Left lung (tissue), 10 donors: ENCODE measurements around the gene SECTM1. TPM values are rescaled to one million over a fixed set of nuclear protein-coding genes. Genes with fewer than 3 reads are reported as not detected.

Experiments
- ATAC-seq: fragments of 200-7000 bp; cut with Tn5 transposase; one replicate; pipeline ENCODE4 v1.9.1; 2020; ENCODE audit warnings: moderate library complexity
- DNase-seq, 4 donors: peaks; one replicate each; pipeline ENCODE4 v3.0.0-alpha.2; 2013 to 2020
- H3K27ac ChIP-seq, 2 donors: fragments of 200-600 bp; sonication (generic) in 1 of 2; one replicate each; pipeline versions ENCODE4 v1.5.0 to v1.8.0; 2020 to 2021
- H3K27me3 ChIP-seq, 2 donors: fragments of 200-600 bp; sonication (generic) in 1 of 2; one replicate each; pipeline versions ENCODE4 v1.5.0 to v1.8.0; 2020 to 2021
- H3K36me3 ChIP-seq, 2 donors: fragments of 200-600 bp; sonication (generic) in 1 of 2; one replicate each; pipeline versions ENCODE4 v1.5.0 to v1.8.0; 2020 to 2021
- H3K4me1 ChIP-seq, 2 donors: fragments of 200-600 bp; one replicate each; pipeline ENCODE4 v1.8.0; 2021
- H3K4me3 ChIP-seq, 2 donors: fragments of 200-600 bp; sonication (generic) in 1 of 2; one replicate each; pipeline versions ENCODE4 v1.5.0 to v1.8.0; 2020 to 2021; ENCODE audit warnings: mild to moderate bottlenecking in 1 of 2
- H3K9me3 ChIP-seq, 2 donors: fragments of 200-600 bp; sonication (generic) in 1 of 2; one replicate each; pipeline versions ENCODE4 v1.5.0 to v1.8.0; 2020 to 2021
- intact Hi-C, 2 donors: fragments of 100-400 bp; cut with DNase I; formaldehyde crosslinking; loops; one replicate each; pipeline versions ENCODE4 v1.11.2 to v1.14.2; 2022
- polyA plus RNA-seq, 6 donors: library from polyadenylated mRNA; unstranded; fragments of 120-200 nt; gene quantifications; one replicate each; pipeline ENCODE4 v1.2.1, GENCODE V29; 2013; ENCODE audit not compliant: insufficient read length in 6 of 6
- total RNA-seq, 2 donors: library from RNA; stranded (reverse); fragmentation: NEBNext Ultra II Directional; extraction: Animal tissue kit (Norgen Biotek cat#: 25700); gene quantifications; one replicate each; pipeline ENCODE4 v1.2.1, GENCODE V29; 2021
- TF ChIP-seq, protein P1 (sequence below), 2 donors: fragments of 200-600 bp; sonication (generic) in 1 of 2; IDR thresholded peaks; one replicate each; pipeline versions ENCODE4 v1.5.0 to v1.8.0; 2021; ENCODE audit warnings: antibody characterized with exemption in 2 of 2
- donor health status: DM: no; HTN: yes; CAD: no.
- donor health status: DM: no; HTN: no; CAD: no.

The SECTM1 gene
- total and polyA plus RNA-seq, 8 donors = 1.9 to 36.8 (median 2.7) TPM

DNA sequence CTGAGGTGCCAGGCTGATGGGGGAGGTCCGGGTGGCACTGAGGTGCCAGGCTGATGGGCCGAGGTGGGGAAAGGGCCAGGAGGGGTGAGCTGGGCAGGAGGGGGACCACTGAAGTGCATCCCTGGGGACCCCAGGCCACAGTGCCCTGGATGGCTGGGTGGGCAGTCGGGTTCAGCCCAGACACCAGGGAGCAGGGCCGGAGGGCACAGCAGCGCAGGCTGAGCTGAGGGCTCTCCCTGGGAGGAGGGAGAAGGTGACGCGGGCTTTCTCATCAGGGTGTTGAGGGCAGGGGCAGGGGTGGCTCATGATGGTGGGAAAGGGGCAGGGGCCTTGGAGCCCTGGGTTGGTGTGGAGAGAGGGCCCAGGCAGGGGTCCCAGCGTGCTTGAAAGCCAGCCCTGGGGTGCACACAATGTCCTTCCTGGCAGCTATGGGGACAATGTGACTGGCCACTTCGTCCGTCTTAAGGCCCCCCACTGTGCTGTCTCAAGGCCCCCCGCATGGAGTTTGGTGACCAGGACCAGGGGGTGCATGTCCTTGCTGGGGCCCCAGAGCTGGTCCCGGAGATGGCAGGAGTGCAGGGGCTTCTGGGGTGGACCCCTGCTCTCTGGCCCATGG lies 32.2 kb downstream of the SECTM1 start:
- DNase-seq = peak in 1 of 4 donors; percentile 74
- H3K27ac ChIP-seq = no peak overlapping the region

DNA sequence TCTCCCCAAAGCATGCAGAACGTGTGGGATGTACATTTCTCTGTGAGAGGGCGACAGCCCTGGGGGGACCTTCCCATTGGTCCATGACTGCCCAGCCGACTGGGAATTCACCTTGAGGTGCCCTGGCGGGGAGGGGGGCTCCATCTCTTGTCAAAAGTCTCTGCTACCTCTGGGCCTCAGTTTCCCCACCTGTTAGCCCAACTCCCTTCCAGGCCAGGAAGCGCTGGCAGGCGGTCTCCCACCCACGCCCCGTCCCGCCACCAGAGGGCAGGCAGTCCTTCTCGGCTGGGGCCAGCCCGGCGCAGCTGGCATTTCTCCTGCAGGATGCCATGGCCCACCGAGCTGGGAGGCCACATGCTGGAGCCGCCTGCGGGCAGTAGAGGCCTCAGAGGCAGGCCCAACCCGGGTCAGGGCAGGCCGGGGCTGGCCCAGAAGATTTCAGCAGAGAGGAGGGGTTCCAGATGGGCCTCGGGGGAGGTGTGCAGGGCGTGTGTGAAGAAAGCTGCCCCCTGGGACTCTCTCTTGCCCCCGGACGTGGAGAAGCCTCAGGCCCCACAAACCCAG lies 32.8 kb downstream of the SECTM1 start:
- no peak overlapping the region for H3K27ac ChIP-seq
- peaks cover 17 to 63% of the 10 kb centered on the region in 2 donors for H3K4me1 ChIP-seq
- H3K4me3 ChIP-seq = no peak overlapping the region
- peak in 3 of 4 donors; percentile 51 to 95 (median 64) for DNase-seq
- no peaks in the 10 kb centered on the region for H3K36me3 ChIP-seq
- ATAC-seq = peak; percentile 7
- peaks cover 0 to 26% of the 10 kb centered on the region in 2 donors for H3K27me3 ChIP-seq
- no peaks in the 10 kb centered on the region for H3K9me3 ChIP-seq
- TF ChIP-seq, protein P1, sequence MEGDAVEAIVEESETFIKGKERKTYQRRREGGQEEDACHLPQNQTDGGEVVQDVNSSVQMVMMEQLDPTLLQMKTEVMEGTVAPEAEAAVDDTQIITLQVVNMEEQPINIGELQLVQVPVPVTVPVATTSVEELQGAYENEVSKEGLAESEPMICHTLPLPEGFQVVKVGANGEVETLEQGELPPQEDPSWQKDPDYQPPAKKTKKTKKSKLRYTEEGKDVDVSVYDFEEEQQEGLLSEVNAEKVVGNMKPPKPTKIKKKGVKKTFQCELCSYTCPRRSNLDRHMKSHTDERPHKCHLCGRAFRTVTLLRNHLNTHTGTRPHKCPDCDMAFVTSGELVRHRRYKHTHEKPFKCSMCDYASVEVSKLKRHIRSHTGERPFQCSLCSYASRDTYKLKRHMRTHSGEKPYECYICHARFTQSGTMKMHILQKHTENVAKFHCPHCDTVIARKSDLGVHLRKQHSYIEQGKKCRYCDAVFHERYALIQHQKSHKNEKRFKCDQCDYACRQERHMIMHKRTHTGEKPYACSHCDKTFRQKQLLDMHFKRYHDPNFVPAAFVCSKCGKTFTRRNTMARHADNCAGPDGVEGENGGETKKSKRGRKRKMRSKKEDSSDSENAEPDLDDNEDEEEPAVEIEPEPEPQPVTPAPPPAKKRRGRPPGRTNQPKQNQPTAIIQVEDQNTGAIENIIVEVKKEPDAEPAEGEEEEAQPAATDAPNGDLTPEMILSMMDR (IDR thresholded peaks at IDR 0.05) = peak; percentile 66 to 79
- intact Hi-C loops = no loop called here

More for the DNA sequence above, 32.2 kb downstream of the SECTM1 start:
- Histone ChIP-seq H3K4me3 (no peak overlapping the region), H3K4me1 (peaks cover 17 to 57% of the 10 kb centered on the region in 2 donors), H3K27me3 (peaks cover 0 to 26% of the 10 kb centered on the region in 2 donors), H3K9me3 (no peaks in the 10 kb centered on the region), H3K36me3 (no peaks in the 10 kb centered on the region)
- intact Hi-C loops = no loop called here
- TF ChIP-seq, protein P1 (IDR thresholded peaks at IDR 0.05) = no peak
- ATAC-seq = no peak

DNA sequence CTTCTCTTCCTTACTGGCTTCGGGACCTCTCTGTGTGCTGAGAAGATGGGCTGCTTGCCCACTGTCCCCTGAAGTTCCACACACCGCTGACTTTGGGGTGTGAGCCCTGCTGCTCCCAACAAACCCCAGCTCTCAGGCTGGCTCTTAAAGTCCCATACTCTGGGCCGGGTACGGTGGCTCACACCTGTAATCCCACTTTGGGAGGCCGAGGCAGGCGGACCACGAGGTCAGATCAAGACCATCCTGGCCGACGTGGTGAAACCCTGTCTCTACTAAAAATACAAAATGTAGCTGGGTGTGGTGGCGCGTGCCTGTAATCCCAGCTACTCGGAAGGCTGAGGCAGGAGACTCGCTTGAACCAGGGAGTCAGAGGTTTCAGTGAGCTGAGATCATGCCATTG lies 33.3 kb downstream of the SECTM1 start:
- H3K4me3 ChIP-seq = no peak overlapping the region
- intact Hi-C loops = no loop called here
- H3K4me1 ChIP-seq = peaks cover 17 to 69% of the 10 kb centered on the region in 2 donors
- H3K9me3 ChIP-seq = no peaks in the 10 kb centered on the region
- TF ChIP-seq, protein P1 (IDR thresholded peaks at IDR 0.05) = no peak
- H3K27me3 ChIP-seq = peaks cover 0 to 26% of the 10 kb centered on the region in 2 donors
- no peak overlapping the region for H3K27ac ChIP-seq
- ATAC-seq = no peak
- no peaks in the 10 kb centered on the region for H3K36me3 ChIP-seq
- peak in 1 of 4 donors; percentile 47 for DNase-seq

DNA sequence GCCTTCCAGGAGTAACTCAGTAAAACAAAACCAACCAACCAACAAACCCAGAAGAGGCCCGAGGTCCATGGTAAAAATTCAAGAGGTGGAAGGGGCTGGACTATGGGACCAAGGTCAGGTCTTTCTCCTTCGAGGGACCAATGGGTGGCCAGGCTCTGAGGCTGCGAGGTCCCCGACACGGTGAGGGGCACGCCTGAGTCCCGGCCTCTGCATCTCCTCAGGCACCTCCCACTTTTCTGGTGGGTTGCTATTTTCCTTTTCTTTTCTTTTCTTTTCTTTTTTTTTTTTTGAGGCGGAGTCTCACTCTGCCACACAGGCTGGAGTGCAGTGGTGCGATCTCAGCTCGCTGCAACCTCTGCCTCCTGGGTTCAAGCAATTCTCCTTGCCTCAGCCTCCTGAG lies 34.1 kb downstream of the SECTM1 start:
- TF ChIP-seq, protein P1 (IDR thresholded peaks at IDR 0.05) = no peak

More for the DNA sequence above, 34.1 kb downstream of the SECTM1 start:
- H3K4me3 ChIP-seq = no peak overlapping the region
- ATAC-seq (no peak), DNase-seq (peak in 1 of 4 donors; percentile 64)
- H3K9me3 ChIP-seq = no peaks in the 10 kb centered on the region
- peaks cover 0 to 26% of the 10 kb centered on the region in 2 donors for H3K27me3 ChIP-seq
- peak overlapping the region in 1 of 2 donors; percentile 99 for H3K27ac ChIP-seq
- H3K36me3 ChIP-seq = no peaks in the 10 kb centered on the region
- H3K4me1 ChIP-seq = peaks cover 17 to 74% of the 10 kb centered on the region in 2 donors
- intact Hi-C loops = loop anchor here in 1 of 2 donors (10.0 kb wide), 1 partner anchor 65 kb away; no protein-coding TSS in a partner anchor
